Measurements from ENCODE around the gene SBF1. TPM values are rescaled to one million over a fixed set of nuclear protein-coding genes. Genes with fewer than 3 reads are reported as not detected.

Gene SBF1
- total RNA-seq, 2 donors from 2014 or later: 89.9 to 90.1 TPM

DNA sequence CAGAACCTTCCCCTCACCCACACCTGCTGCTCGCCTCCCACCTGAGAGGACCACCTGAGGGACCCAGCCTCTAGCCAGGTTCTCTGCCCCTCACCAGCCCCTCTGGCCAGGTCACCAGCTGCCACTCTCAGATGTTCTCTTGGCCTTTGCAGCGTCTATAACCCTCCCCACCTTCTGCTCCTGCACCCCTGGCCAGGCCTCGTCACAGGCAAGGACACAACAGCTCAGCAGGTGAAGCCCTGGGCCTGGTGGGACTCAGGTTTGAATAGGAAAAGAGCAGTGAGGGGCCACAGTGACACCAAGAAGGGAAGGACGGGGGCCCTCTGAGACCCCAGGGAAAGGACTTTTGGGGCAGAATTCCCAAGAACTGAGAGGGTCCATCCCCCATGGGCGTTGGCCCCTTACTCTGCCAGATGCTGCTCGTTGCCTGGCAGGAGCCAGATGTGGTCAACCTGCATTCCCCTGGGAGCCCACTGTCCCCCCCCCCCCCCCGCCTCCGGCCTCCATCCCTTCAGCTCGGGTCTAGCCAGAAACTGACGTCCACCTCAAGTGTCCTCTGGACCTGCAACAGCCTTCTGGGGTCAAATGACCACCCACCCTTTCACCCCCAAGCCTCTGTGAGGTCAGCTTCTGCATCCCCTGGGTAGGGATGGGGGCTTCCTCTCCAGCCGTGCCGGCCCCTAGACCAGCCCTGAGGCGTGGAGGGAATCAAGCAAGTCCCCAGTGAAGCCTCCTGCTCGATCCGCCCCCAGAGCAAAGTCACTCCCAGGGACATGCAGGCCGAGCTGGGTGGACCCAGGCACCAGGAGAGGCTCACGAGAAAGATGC is 28.7 kb downstream of the SBF1 start:
- H3K27ac ChIP-seq (ENCODE audit: low read depth, low read length): peak overlapping the region; percentile 57
- H3K36me3 ChIP-seq (ENCODE audit: control insufficient read depth, insufficient read depth, low read length): peaks cover 34% of the 10 kb centered on the region
- Mint-ChIP-seq H3K9me3 (no peaks in the 10 kb centered on the region), H3K4me1 (no peaks in the 10 kb centered on the region), H3K36me3 (ENCODE audit: low read depth) (peaks cover 49% of the 10 kb centered on the region), H3K27ac (peak overlapping the region; percentile 55), H3K4me3 (no peak overlapping the region), H3K27me3 (ENCODE audit: insufficient read depth) (no peaks in the 10 kb centered on the region)
- no peaks in the 10 kb centered on the region for H3K27me3 ChIP-seq (ENCODE audit: control insufficient read depth, insufficient read depth, low read length, poor library complexity, severe bottlenecking)
- TF ChIP-seq CTCF (conservative IDR thresholded peaks at IDR 0.05): no peak
- H3K4me3 ChIP-seq (ENCODE audit: low read length): no peak overlapping the region
- no peaks in the 10 kb centered on the region for H3K4me1 ChIP-seq (ENCODE audit: control insufficient read depth, insufficient read depth, low read length)
- H3K9ac ChIP-seq (ENCODE audit: extremely low read depth, low read length, poor library complexity, severe bottlenecking): no peak overlapping the region
- DNase-seq: no peak
- 89% methylated on average over 7 to 16 of the region's 17 CpGs for WGBS, 2 experiments (ENCODE audit: insufficient coverage in 1 of 2, insufficient read length in 1 of 2)
- H3K9me3 ChIP-seq (ENCODE audit: control insufficient read depth, low read length): no peaks in the 10 kb centered on the region

- H3K36me3 Mint-ChIP-seq (ENCODE audit: low read depth): peaks cover 42% of the 10 kb centered on the region
- Histone ChIP-seq H3K36me3 (ENCODE audit: control insufficient read depth, insufficient read depth, low read length) (peaks cover 28% of the 10 kb centered on the region), H3K9me3 (ENCODE audit: control insufficient read depth, low read length) (no peaks in the 10 kb centered on the region), H3K27me3 (ENCODE audit: control insufficient read depth, insufficient read depth, low read length, poor library complexity, severe bottlenecking) (no peaks in the 10 kb centered on the region), H3K9ac (ENCODE audit: extremely low read depth, low read length, poor library complexity, severe bottlenecking) (no peak overlapping the region), H3K4me1 (ENCODE audit: control insufficient read depth, insufficient read depth, low read length) (no peaks in the 10 kb centered on the region), H3K4me3 (ENCODE audit: low read length) (no peak overlapping the region), H3K27ac (ENCODE audit: low read depth, low read length) (peak overlapping the region; percentile 66)
- TF ChIP-seq CTCF (conservative IDR thresholded peaks at IDR 0.05): no peak
- 86 to 87% methylated on average over 21 to 30 of the region's 30 CpGs for WGBS, 2 experiments (ENCODE audit: insufficient coverage in 1 of 2, insufficient read length in 1 of 2)
- no peak for DNase-seq
- no peak overlapping the region for H3K4me3 Mint-ChIP-seq
- H3K27me3 Mint-ChIP-seq (ENCODE audit: insufficient read depth): no peaks in the 10 kb centered on the region
- peak overlapping the region; percentile 55 for H3K27ac Mint-ChIP-seq
- H3K9me3 Mint-ChIP-seq: no peaks in the 10 kb centered on the region
- no peaks in the 10 kb centered on the region for H3K4me1 Mint-ChIP-seq
Observed at GRCh38 chr22:50445071-50445879, 29.6 kb downstream of the SBF1 start.

DNA sequence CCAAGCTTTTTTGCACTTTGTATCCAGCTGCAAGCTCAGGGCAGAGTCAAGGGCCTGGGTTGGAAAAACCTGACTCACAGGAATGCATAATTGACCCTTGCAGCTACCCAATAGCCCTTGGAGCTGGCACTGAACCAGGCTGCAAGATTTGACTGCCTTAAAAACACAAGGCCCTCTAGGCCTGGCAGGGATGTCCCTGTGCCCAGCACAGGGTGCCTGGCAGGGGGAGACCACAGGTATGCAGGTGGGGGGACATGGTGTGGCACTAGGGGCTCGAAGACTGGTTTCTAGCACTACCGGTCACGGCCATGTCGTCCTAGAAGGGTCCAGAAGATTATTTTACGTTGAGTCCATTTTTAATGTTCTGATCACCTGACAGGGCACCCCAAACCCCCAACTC is 30.2 kb downstream of the SBF1 start:
- Histone ChIP-seq H3K27me3 (ENCODE audit: control insufficient read depth, insufficient read depth, low read length, poor library complexity, severe bottlenecking) (no peaks in the 10 kb centered on the region), H3K4me1 (ENCODE audit: control insufficient read depth, insufficient read depth, low read length) (no peaks in the 10 kb centered on the region), H3K9me3 (ENCODE audit: control insufficient read depth, low read length) (no peaks in the 10 kb centered on the region), H3K9ac (ENCODE audit: extremely low read depth, low read length, poor library complexity, severe bottlenecking) (no peak overlapping the region), H3K4me3 (ENCODE audit: low read length) (no peak overlapping the region), H3K36me3 (ENCODE audit: control insufficient read depth, insufficient read depth, low read length) (peaks cover 22% of the 10 kb centered on the region), H3K27ac (ENCODE audit: low read depth, low read length) (peak overlapping the region; percentile 44)
- no peak for DNase-seq
- TF ChIP-seq CTCF (conservative IDR thresholded peaks at IDR 0.05): no peak
- H3K27ac Mint-ChIP-seq: no peak overlapping the region
- no peak overlapping the region for H3K4me3 Mint-ChIP-seq
- no peaks in the 10 kb centered on the region for H3K9me3 Mint-ChIP-seq
- 95 to 100% methylated on average over 1 to 5 of the region's 5 CpGs for WGBS, 2 experiments (ENCODE audit: insufficient coverage in 1 of 2, insufficient read length in 1 of 2)
- H3K27me3 Mint-ChIP-seq (ENCODE audit: insufficient read depth): no peaks in the 10 kb centered on the region
- H3K4me1 Mint-ChIP-seq: no peaks in the 10 kb centered on the region
- peaks cover 39% of the 10 kb centered on the region for H3K36me3 Mint-ChIP-seq (ENCODE audit: low read depth)
